ENCODE results near the gene DOCK4. TPM values are rescaled to one million over a fixed set of nuclear protein-coding genes. Genes with fewer than 3 reads are reported as not detected.

DOCK4 gene
- total RNA-seq, 1 experiment from 2014 or later: 4.9 TPM

DNA sequence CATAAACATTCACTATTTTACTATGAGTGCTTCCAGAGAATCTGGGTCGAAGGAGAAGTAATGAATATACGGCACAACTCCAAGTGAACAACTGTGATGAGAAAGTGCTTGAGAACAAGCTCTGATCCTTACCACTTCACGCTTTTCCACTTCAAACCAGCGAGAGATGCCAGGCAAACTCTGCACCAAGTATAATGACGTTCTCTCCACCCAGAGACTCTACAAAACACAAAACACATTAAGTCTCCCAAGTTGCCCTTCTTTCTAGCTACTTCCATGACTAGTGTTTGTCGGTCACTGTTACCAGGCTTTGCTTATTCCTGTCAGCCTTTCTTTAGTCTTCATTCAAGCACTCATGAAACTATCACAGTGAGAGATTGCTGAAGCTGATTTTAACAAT lies 450.8 kb downstream of the DOCK4 start:
- H4K5ac ChIP-seq (ENCODE audit: insufficient read length, low read depth, low read length): no peak overlapping the region
- Mint-ChIP-seq H3K27ac (no peak overlapping the region), H3K27me3 (ENCODE audit: low read depth) (peaks cover 4% of the 10 kb centered on the region; the same call in 1 of the 2 replicates), H3K4me1 (peaks cover 13 to 17% of the 10 kb centered on the region in 2 experiments), H3K9me3 (no peaks in the 10 kb centered on the region), H3K4me3 (no peak overlapping the region), H3K36me3 (ENCODE audit: insufficient read depth in 1 of 3, low read depth in 3 of 3) (peaks cover 0 to 19% (median 3%) of the 10 kb centered on the region in 3 experiments; a peak in 3 of 7 replicates)
- no peak overlapping the region for H3T11ph ChIP-seq (ENCODE audit: low read length)
- no peak overlapping the region for H2BK120ac ChIP-seq (ENCODE audit: low read depth, low read length, poor library complexity, severe bottlenecking)
- no peaks in the 10 kb centered on the region for H3K23me2 ChIP-seq (ENCODE audit: insufficient read length, low read depth, low read length, poor library complexity, severe bottlenecking)
- H2BK15ac ChIP-seq (ENCODE audit: low read depth, low read length): no peak overlapping the region
- no peak overlapping the region for H3K56ac ChIP-seq (ENCODE audit: insufficient read length, low read depth, low read length)
- no peak overlapping the region for H3K27ac ChIP-seq (ENCODE audit: insufficient read length, low read depth, low read length)
- no peak overlapping the region for H2BK5ac ChIP-seq (ENCODE audit: insufficient read length, low read length)
- no peak overlapping the region for H4K91ac ChIP-seq (ENCODE audit: insufficient read length, low read depth, low read length)
- no peaks in the 10 kb centered on the region for H3K79me2 ChIP-seq (ENCODE audit: insufficient read depth, low read length)
- no peak overlapping the region for H3K14ac ChIP-seq (ENCODE audit: insufficient read depth, low read length)
- H3K27me3 ChIP-seq (ENCODE audit: insufficient read depth, low read length): no peaks in the 10 kb centered on the region
- H2AK5ac ChIP-seq (ENCODE audit: insufficient read length, low read length): no peak overlapping the region
- TF ChIP-seq, protein P1, sequence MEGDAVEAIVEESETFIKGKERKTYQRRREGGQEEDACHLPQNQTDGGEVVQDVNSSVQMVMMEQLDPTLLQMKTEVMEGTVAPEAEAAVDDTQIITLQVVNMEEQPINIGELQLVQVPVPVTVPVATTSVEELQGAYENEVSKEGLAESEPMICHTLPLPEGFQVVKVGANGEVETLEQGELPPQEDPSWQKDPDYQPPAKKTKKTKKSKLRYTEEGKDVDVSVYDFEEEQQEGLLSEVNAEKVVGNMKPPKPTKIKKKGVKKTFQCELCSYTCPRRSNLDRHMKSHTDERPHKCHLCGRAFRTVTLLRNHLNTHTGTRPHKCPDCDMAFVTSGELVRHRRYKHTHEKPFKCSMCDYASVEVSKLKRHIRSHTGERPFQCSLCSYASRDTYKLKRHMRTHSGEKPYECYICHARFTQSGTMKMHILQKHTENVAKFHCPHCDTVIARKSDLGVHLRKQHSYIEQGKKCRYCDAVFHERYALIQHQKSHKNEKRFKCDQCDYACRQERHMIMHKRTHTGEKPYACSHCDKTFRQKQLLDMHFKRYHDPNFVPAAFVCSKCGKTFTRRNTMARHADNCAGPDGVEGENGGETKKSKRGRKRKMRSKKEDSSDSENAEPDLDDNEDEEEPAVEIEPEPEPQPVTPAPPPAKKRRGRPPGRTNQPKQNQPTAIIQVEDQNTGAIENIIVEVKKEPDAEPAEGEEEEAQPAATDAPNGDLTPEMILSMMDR (conservative IDR thresholded peaks at IDR 0.05): no peak
- no peak overlapping the region for H3K4me2 ChIP-seq (ENCODE audit: insufficient read depth, insufficient read length, low read length)
- H4K20me1 ChIP-seq (ENCODE audit: control insufficient read depth, insufficient read depth, insufficient read length): no peaks in the 10 kb centered on the region
- WGBS (ENCODE audit: extremely low coverage, insufficient read length, low lambda C conversion rate): no CpG with 5 or more reads among the region's 6 CpGs
- no peak overlapping the region for H2BK20ac ChIP-seq (ENCODE audit: low read depth, low read length, poor library complexity, severe bottlenecking)
- H3K9me3 ChIP-seq (ENCODE audit: control insufficient read depth, low read depth, low read length): no peaks in the 10 kb centered on the region
- no peak for DNase-seq
- no peak overlapping the region for H2BK12ac ChIP-seq (ENCODE audit: insufficient read length, low read depth, low read length)
- H2AFZ ChIP-seq (ENCODE audit: low read length): no peak overlapping the region
- no peak overlapping the region for H3K23ac ChIP-seq (ENCODE audit: insufficient read length, low read depth, low read length)
- no peak overlapping the region for H3K9ac ChIP-seq (ENCODE audit: extremely low read depth, insufficient read length, low read length)
- no peaks in the 10 kb centered on the region for H3K79me1 ChIP-seq (ENCODE audit: insufficient read depth, low read depth, low read length, poor library complexity, severe bottlenecking)
- no peak overlapping the region for H4K8ac ChIP-seq (replicated peaks; ENCODE audit: insufficient read length, low read depth, low read length)
- H3K4me1 ChIP-seq (ENCODE audit: insufficient read depth, low read length): no peaks in the 10 kb centered on the region
- no peak overlapping the region for H3K18ac ChIP-seq (ENCODE audit: insufficient read length, low read depth, low read length)
- no peak overlapping the region for H3K4ac ChIP-seq (ENCODE audit: low read depth, low read length)
